H9 (cell line): ENCODE data around the gene RICTOR. TPM values are rescaled to one million over a fixed set of nuclear protein-coding genes. Genes with fewer than 3 reads are reported as not detected.

Experiments
- DNase-seq: peaks from one replicate; pipeline ENCODE4 v3.0.0-alpha.2; 2017
- H2AFZ ChIP-seq: one replicate; pipeline ENCODE4 v1.6.1; 2013; ENCODE audit warnings: mild to moderate bottlenecking, low read length, control low read depth, moderate library complexity
- H2AK5ac ChIP-seq: 2 replicates; pipeline ENCODE4 v1.6.1; 2013; ENCODE audit warnings: low read length, control low read depth, mixed read lengths; ENCODE audit not compliant: insufficient read length
- H2BK120ac ChIP-seq: one replicate; pipeline ENCODE4 v1.6.1; 2013; ENCODE audit warnings: low read depth, mild to moderate bottlenecking, low read length, control low read depth, inconsistent platforms; ENCODE audit not compliant: poor library complexity, severe bottlenecking
- H2BK12ac ChIP-seq: 2 replicates; pipeline ENCODE4 v1.6.1; 2013; ENCODE audit warnings: low read length, control low read depth, mixed read lengths, low read depth; ENCODE audit not compliant: insufficient read length
- H2BK15ac ChIP-seq: 2 replicates; pipeline ENCODE4 v1.6.1; 2013; ENCODE audit warnings: low read depth, low read length, control low read depth
- H2BK20ac ChIP-seq: one replicate; pipeline ENCODE4 v1.6.1; 2013; ENCODE audit warnings: low read depth, mild to moderate bottlenecking, low read length, control low read depth, inconsistent platforms; ENCODE audit not compliant: poor library complexity, severe bottlenecking
- H2BK5ac ChIP-seq: 2 replicates; pipeline ENCODE4 v1.6.1; 2013; ENCODE audit warnings: low read length, control low read depth, mixed read lengths; ENCODE audit not compliant: insufficient read length
- H3K14ac ChIP-seq: 2 replicates; pipeline ENCODE4 v1.6.1; 2013; ENCODE audit warnings: low read length, control low read depth; ENCODE audit not compliant: insufficient read depth
- H3K18ac ChIP-seq: 2 replicates; pipeline ENCODE4 v1.6.1; 2013; ENCODE audit warnings: low read depth, mild to moderate bottlenecking, mixed read lengths, low read length, control low read depth; ENCODE audit not compliant: insufficient read length
- H3K23ac ChIP-seq: 2 replicates; pipeline ENCODE4 v1.6.1; 2013; ENCODE audit warnings: low read length, control low read depth, mixed read lengths, low read depth; ENCODE audit not compliant: insufficient read length
- H3K23me2 ChIP-seq: 2 replicates; pipeline ENCODE4 v1.6.1; 2013; ENCODE audit warnings: low read depth, mild to moderate bottlenecking, mixed read lengths, low read length, control low read depth; ENCODE audit not compliant: insufficient read length, poor library complexity, severe bottlenecking
- H3K27ac ChIP-seq: 2 replicates; pipeline ENCODE4 v1.5.1; 2013; ENCODE audit warnings: low read length, control low read depth, mixed read lengths, low read depth; ENCODE audit not compliant: insufficient read length
- H3K27me3 ChIP-seq: 2 replicates; pipeline ENCODE4 v1.6.1; 2013; ENCODE audit warnings: low read length, control low read depth, inconsistent platforms; ENCODE audit not compliant: insufficient read depth
- H3K4ac ChIP-seq: 2 replicates; pipeline ENCODE4 v1.6.1; 2013; ENCODE audit warnings: low read depth, mild to moderate bottlenecking, control low read depth, inconsistent platforms, low read length, moderate library complexity
- H3K4me1 ChIP-seq: 2 replicates; pipeline ENCODE4 v1.6.1; 2013; ENCODE audit warnings: low read length, control low read depth, inconsistent platforms; ENCODE audit not compliant: insufficient read depth
- H3K4me2 ChIP-seq: 2 replicates; pipeline ENCODE4 v1.6.1; 2013; ENCODE audit warnings: low read length, control low read depth, mixed read lengths; ENCODE audit not compliant: insufficient read length, insufficient read depth
- H3K56ac ChIP-seq: 2 replicates; pipeline ENCODE4 v1.6.1; 2013; ENCODE audit warnings: low read depth, mild to moderate bottlenecking, mixed read lengths, low read length, control low read depth; ENCODE audit not compliant: insufficient read length
- H3K79me1 ChIP-seq: 2 replicates; pipeline ENCODE4 v1.6.1; 2013; ENCODE audit warnings: low read depth, mild to moderate bottlenecking, moderate library complexity, low read length, control low read depth, inconsistent platforms; ENCODE audit not compliant: insufficient read depth, poor library complexity, severe bottlenecking
- H3K79me2 ChIP-seq: 2 replicates; pipeline ENCODE4 v1.6.1; 2013; ENCODE audit warnings: low read length, control low read depth, inconsistent platforms; ENCODE audit not compliant: insufficient read depth
- H3K9ac ChIP-seq: 2 replicates; pipeline ENCODE4 v1.6.1; 2013; ENCODE audit warnings: low read length, control low read depth, mixed read lengths; ENCODE audit not compliant: insufficient read length; ENCODE audit errors: extremely low read depth
- H3K9me3 ChIP-seq: one replicate; pipeline ENCODE4 v1.6.1; 2013; ENCODE audit warnings: low read depth, low read length, inconsistent platforms; ENCODE audit not compliant: control insufficient read depth
- H3T11ph ChIP-seq: one replicate; pipeline ENCODE4 v1.6.1; 2013; ENCODE audit warnings: mild to moderate bottlenecking, low read length, control low read depth, inconsistent platforms
- H4K20me1 ChIP-seq: one replicate; pipeline ENCODE4 v1.6.1; 2013; ENCODE audit not compliant: control insufficient read depth, insufficient read length, insufficient read depth
- H4K5ac ChIP-seq: 2 replicates; pipeline ENCODE4 v1.6.1; 2013; ENCODE audit warnings: low read depth, mild to moderate bottlenecking, mixed read lengths, low read length, control low read depth; ENCODE audit not compliant: insufficient read length
- H4K8ac ChIP-seq: replicated peaks from 2 replicates; pipeline ENCODE4 v1.6.1; 2013; ENCODE audit warnings: low read length, control low read depth, mixed read lengths, low read depth; ENCODE audit not compliant: insufficient read length
- H4K91ac ChIP-seq: 2 replicates; pipeline ENCODE4 v1.6.1; 2013; ENCODE audit warnings: low read depth, mild to moderate bottlenecking, moderate library complexity, mixed read lengths, low read length, control low read depth; ENCODE audit not compliant: insufficient read length
- H3K27ac Mint-ChIP-seq, 3 experiments: 2 replicates in 2 of 3; 3 replicates in 1 of 3; pipeline ENCODE4 v1.8.0; 2020 to 2021; ENCODE audit warnings: mixed read lengths in 3 of 3, mild to moderate bottlenecking in 1 of 3, moderate library complexity in 1 of 3
- H3K27me3 Mint-ChIP-seq: 2 replicates; pipeline ENCODE4 v1.8.0; 2021; ENCODE audit warnings: low read depth, mild to moderate bottlenecking, moderate library complexity, mixed read lengths
- H3K36me3 Mint-ChIP-seq, 3 experiments: 2 replicates in 2 of 3; 3 replicates in 1 of 3; pipeline ENCODE4 v1.8.0; 2020 to 2021; ENCODE audit warnings: low read depth in 3 of 3, mixed read lengths in 3 of 3; ENCODE audit not compliant: insufficient read depth in 1 of 3
- H3K4me1 Mint-ChIP-seq, 2 experiments: 2 replicates each; pipeline ENCODE4 v1.8.0; 2020; ENCODE audit warnings: mixed read lengths in 2 of 2
- H3K4me3 Mint-ChIP-seq, 2 experiments: 2 replicates in 1 of 2; 3 replicates in 1 of 2; pipeline ENCODE4 v1.8.0; 2020 to 2021; ENCODE audit warnings: mild to moderate bottlenecking in 2 of 2, mixed read lengths in 2 of 2, moderate library complexity in 1 of 2
- H3K9me3 Mint-ChIP-seq, 2 experiments: 2 replicates in 1 of 2; 3 replicates in 1 of 2; pipeline ENCODE4 v1.8.0; 2020; ENCODE audit warnings: mild to moderate bottlenecking in 2 of 2, mixed read lengths in 2 of 2, moderate library complexity in 1 of 2
- CTCF ChIP-seq: fragments of 200-600 bp; sonication (generic); conservative IDR thresholded peaks from 3 replicates; pipeline ENCODE4 v1.8.0; 2021; ENCODE audit warnings: antibody characterized with exemption, mild to moderate bottlenecking
- WGBS: extraction: QIAGEN DNeasy Blood & Tissue Kit; methylation state at CpG from one replicate; pipeline ENCODE4 v1.1.7; 2013; ENCODE audit warnings: missing lambda C conversion rate, low lambda C conversion rate, mixed read lengths; ENCODE audit not compliant: insufficient read length; ENCODE audit errors: extremely low coverage; 5-methylcytosine and 5-hydroxymethylcytosine counted together
- total RNA-seq: library from RNA; stranded (reverse); gene quantifications from 2 replicates; pipeline ENCODE4 v1.2.1, GENCODE V29; 2021

Gene RICTOR
- total RNA-seq, 1 experiment from 2014 or later, result 20.9 TPM

- Histone ChIP-seq H3K79me2 (no peaks in the 10 kb centered on the region), H2BK12ac (no peak overlapping the region), H3K56ac (no peak overlapping the region), H4K5ac (no peak overlapping the region), H4K8ac (no peak overlapping the region), H3K79me1 (no peaks in the 10 kb centered on the region), H3K14ac (no peak overlapping the region), H2BK15ac (no peak overlapping the region), H3K9me3 (no peaks in the 10 kb centered on the region), H4K20me1 (no peaks in the 10 kb centered on the region), H3K4me2 (no peak overlapping the region), H2BK20ac (no peak overlapping the region), H3K27me3 (no peaks in the 10 kb centered on the region), H3K27ac (no peak overlapping the region), H3K23me2 (no peaks in the 10 kb centered on the region), H2BK5ac (no peak overlapping the region), H2BK120ac (no peak overlapping the region), H2AK5ac (no peak overlapping the region), H2AFZ (no peak overlapping the region), H4K91ac (no peak overlapping the region), H3T11ph (no peak overlapping the region), H3K4me1 (no peaks in the 10 kb centered on the region), H3K18ac (no peak overlapping the region), H3K23ac (no peak overlapping the region), H3K4ac (no peak overlapping the region), H3K9ac (no peak overlapping the region)
- Mint-ChIP-seq H3K4me1 (no peaks in the 10 kb centered on the region), H3K27ac (no peak overlapping the region), H3K27me3 (no peaks in the 10 kb centered on the region), H3K9me3 (no peaks in the 10 kb centered on the region), H3K36me3 (no peaks in the 10 kb centered on the region), H3K4me3 (no peak overlapping the region)
- DNase-seq, result no peak
- TF ChIP-seq CTCF, result peak; percentile 37; the same call in 1 of the 3 replicates
- no CpG with 5 or more reads among the region's 1 CpG for WGBS
These were observed 32.1 kb upstream of the RICTOR start for GRCh38 chr5:39106322-39106721.
